Cortex of kidney (tissue), 1 donor: ENCODE data around the gene ITPR1.

ENCODE experiments used
- DNase-seq: peaks from one replicate; lab custom pipeline; 2025; lab: John Stamatoyannopoulos, UW

ITPR1 gene

DNA sequence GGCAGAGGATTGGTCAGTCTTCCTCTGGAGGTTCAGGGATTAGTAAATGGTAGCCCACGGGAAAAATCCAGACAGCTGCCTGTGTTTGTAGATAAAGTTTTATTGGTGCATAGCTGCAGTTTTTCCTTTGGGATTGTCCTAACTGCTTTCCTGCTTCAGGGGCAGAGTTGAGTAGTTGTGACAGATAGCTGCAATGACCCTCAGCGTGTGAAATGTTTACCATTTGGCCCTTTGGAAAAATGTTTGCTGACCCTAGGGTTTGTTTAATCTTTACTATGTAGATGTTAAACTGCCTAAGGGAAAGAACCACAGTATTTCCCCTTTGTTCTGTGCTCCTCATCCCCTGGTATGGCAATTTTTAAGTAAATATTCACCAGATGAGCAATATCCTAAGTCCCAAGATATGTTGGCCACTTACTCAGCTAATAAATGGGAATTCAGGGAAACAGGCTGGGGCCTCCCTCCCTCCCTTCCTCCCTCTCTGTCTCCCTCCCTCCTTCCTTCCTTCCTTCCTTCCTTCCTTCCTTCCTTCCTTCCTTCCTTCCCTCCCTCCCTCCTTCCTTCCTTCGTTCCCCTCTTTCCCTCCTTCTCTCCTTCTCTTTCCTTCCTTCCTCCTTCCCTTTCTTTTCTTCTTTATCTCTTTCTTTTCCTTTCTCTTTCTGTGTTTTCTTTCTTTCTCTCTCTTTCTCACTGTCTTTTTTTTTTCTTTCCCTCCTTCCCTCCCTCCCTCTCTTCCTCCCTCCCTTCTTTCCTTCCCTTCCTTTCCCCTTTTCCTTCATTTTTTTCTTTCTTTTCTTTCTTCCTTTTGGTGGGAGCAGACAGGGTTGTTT is 251.5 kb downstream of the ITPR1 start:
- DNase-seq, result no peak

DNA sequence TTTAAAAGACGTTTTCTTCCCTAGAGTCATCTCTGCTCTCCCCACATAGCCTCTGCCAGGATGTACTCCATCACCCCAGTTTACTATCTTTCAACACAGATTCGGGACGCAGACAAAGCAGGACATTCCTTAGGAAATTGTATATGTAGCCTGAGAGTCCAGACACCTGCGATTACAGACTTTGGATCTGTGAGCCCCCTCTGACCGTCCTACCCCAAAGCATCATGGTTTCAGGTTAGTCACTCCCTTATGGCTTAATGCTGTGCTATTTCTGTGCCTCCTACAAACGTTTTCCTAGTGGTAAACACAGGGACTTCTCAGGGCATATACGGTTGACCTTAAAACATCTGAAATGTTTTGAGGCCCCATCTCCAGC is 252.1 kb downstream of the ITPR1 start:
- DNase-seq, result no peak

DNA sequence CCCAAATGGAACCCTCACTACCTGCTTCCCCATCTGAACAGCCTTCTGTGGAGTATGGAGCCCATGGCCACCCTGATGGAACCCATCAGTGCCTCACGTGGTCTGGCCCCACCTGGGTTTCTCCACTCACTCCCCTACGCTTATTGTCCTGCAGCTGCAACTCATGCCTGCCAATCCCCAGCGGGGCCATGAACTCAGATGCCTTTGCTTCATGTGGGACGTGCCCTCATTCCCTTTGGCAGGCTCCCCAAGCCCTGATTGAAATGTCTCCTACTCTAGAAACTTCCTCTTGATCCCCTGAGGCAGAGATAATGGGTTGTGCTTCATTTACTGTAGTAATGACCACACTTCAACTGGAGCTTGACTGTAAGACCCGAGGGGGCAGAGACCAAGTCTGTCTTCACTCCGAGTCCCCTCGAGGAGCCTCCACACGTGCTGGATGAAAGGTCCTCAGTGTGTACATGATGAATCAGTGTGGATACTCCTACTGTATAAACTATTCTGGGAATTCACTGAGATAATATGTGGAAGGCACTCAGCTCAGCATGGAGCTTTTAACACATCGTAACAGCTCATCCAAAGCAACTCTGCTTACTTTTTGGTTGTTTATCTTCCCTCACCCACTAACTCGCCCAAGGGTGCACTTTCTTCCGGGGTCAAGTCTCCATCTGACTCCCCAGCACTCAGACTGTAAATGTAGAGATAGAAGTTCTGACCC is 253.3 kb downstream of the ITPR1 start:
- no peak for DNase-seq

DNA sequence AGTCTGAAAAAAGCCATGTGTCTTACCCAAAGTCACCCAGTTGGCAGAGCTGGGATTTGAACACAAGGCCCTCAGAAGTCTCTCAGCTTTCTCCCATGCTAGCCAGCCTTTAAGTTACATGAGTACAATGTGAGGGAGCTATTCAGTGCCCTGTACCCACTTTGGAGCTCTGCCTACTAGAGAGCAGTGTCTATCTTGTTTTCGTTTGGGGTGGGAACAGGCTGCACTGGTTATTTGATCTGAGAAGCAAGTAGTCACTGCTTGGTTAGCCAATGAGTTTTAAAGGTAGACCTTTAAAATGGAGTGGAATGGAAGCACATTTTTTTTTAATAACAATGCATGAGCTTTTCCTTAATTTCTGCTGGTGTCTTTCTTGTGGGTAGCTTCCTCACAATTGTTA is 255.0 kb downstream of the ITPR1 start:
- DNase-seq, result no peak

DNA sequence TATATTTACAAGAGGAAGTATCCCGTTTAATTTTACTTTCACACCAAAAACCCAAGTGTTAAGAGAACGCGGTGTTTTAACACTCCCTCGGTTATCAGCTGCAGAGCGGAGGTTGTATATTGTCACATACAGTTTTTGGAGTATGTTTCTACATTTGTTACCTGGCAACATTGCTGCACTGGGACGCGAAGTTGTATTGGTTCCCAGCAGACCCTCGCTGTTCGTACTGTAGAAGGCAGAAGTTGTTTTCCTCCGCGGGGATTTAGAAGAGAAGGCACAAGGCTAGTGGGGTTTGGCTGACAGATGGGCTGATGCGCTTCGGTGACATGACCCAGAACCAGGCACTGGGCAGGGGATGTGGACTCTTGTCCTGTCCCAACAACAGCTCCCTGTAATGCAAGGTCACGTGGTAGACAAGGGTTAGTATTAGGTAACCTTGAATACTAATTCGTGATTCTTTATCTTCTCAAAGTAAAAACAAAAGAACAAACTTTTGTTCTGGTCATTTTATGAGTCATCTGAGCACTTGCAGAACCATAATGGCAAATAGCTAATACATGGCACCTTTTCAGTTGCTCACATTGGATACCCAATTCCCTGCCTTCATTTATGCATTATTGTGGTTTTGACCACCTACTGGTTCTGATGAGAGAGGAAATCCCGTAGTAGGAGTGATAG is 255.7 kb downstream of the ITPR1 start:
- DNase-seq, result no peak

DNA sequence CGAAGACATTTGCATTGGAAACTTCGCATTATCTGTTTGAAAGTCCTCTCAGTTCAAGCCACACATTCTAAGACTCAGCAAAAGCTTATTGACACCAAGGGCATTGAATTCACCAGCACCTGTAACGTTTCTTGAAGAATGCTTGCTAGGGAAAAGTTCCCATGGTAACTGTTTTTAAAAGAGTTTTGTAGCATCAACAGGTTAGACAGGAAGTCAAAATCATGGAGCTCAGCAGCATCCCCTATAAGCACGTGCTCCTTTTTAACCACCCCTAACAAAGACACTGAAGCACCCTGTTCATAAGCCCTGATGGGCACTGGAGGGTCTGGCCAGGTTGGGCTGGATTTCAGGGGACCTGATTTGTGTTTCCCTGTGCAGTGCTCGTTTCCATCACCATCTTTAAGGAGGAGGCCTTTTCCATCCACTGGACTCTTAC is 256.4 kb downstream of the ITPR1 start:
- DNase-seq, result no peak

DNA sequence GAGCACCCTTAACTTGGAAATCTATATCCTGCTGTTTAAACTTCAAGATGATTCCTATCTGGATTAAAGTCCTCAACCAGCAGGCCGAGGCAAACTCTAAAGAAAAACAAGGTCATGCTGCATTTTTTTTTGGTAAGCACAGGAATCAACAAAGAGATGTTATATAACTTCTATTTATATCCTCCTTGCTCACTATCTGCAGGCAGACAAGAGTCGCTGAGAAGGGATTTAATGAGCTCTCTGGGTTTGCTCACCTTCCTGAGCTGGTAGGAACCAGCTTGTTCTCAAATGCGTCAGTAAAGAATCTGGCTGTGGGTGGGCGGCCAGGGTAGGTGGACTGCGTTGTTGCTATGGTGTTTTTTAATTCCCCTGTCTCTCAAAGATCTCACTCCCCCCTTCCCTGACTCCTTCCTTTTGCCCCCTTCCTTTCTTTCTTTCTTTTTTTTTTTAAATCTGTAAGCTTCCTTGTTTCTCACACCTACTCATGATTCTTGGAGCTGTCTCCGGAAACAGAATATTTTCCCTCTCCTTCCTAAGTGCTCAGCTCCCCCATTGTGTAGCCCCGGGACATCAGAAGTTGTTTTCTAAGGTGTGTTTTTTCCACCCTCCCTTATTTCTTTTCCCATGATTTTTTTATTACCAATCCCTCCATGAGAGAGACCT is 257.3 kb downstream of the ITPR1 start:
- no peak for DNase-seq

DNA sequence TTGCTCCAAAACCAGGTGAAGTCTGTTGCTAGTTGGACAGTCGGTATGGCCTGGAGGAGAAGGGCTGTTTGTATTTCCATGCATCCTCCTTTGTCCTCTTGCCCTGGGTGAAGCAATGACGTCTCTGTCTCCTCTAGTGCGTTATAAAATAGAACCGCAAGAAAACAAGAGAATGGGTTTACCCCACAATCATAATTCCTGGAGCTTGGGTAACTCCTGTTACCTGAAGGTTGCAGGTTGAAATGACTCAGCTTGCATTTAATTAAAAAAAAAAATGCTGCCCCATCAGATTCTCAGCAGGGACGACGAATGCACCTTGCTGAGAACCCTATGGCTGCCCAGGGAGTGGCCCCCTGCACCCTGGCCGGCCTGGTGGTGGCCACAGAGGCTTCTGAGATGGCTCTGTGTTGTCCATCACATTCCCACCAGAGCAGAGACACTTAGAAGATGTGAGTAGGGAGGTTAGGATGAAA is 257.9 kb downstream of the ITPR1 start:
- no peak for DNase-seq

DNA sequence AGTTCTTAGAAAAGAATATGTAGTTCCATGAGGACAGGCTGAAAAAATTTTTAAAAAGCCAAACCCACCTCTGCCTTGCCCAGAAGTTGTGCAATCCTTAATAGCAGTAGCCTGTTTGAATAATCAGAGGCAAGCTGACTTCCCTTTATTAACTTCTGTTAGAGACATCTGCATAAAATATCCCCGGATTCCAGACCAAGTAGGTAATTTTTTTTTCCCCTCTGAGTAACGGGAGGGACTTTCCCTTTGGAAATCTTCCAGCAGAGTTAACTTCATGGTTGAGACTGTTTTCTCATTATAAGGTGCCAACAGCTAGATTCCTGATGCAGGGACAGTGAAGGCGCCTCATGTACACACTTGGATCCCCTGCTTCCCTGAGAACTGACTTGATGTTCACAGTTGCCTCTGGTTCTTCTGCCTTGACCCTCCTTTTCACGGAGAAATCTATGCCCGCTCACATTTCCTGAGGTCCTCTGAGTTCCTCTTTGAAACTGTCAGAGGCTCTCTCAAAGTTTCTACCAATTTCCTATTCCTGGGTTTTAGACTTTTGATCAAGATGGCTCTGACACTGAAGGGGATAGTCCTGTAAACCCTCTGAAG is 258.5 kb downstream of the ITPR1 start:
- DNase-seq, result no peak

DNA sequence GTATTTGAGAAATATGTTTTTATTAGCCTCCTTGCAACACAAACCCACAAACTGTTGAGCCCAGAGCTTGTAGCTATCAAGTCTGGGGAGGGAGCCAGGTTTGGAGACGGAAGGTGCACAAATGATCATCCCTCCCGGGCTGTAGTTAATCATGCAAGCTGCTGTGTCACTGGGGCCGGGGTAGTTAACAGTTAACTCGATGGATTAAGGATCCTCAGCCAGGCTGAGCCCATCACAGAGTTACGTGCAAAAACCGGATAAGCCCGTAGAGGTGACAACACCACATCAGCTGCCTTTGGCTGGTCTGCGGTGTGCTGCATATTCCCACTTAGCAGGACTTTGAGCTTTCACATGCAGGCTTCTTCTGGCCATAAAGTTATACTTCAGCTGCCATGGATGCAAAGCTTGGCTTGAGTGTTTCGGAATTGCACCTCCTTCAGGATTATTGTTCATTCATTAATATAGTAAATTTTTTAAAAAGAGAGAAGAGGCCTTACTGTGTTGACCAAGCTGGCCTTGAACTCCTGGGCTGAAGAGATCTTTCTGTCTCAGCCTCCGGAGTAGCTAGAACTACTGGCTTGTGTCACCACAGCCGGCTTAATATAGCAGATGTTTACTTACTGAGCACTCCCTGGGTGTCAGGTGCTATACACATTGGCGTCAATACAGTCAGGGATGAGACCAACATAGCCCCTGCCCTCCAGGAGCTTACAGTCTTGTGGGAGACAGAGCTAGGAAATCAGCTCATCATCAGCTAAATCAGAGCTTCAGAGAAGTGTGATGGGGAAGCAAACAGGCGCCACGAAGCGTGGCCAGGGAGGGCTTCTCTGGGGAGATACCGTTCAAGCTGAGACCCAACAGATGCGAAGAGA is 259.3 kb downstream of the ITPR1 start:
- no peak for DNase-seq

DNA sequence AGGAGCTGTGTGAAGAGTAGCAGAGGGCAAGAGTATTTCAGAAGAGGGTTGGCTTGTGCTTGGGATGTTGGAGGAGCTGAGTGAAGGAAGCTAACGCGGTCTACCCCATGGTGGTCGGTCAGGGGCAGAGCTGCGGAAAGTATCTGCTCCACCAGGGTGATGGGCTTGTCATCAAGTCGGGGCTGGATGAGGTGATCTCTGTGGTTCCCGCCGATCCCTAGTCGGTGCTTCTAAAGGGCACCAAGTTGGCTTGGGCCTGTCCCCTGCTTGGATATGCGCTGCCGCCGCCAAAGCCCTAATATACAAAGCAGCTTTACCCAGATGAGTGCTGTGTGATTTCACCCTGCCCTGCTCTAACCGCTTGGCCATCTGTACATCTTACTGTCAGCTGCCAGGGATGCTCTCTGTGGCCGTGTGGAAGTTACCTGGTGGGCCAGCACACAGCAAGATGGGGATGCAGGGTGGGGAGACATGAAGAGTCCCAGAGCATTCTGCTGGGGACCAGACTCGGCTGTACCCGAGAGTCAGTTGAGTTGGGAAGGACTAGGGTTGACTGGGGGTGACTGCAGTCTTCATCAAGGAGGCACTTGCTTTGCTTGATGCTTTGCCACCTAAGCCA is 260.0 kb downstream of the ITPR1 start:
- DNase-seq, result no peak

DNA sequence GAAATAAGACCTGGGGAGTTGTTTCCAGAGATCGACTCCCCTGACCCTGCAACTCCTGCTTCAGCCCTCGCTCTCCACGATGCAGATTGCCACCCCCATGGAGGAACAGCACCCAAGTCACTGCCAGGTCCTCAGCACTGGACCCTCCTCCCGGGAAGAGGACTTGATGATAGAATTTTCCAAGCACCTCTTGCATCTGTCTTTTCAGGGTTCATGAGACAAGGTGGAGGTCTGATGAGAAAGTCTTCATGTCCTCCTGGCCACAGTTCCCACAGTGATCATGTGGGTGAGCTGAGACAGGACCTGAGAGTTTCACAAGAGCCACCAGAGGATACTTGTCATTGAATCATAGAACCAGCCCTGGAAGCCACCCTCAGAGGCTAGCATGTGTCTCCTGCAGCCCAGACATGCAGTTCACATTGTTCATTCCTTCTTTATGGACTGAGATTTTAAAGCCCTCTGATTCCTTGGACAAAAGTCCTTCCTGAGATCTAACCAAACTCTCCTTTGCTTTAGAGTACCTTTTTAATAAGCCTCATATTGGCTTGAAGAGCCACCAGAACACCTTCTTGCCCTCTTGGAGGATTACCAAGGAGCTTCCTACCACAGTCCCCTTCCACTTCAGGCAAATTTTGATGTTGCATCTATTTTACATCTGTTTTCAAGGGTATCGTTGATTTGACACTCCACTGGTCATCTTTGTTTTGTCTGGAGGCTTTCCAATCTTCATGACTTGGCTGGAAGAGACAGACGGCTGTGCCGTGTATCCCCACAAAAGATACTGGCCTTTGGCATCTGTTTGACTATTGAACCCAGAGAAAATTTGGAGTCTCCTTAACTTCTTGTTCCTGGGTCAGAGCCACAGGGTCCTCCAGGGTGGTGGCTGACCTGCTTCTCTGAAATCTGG is 261.3 kb downstream of the ITPR1 start:
- no peak for DNase-seq

DNA sequence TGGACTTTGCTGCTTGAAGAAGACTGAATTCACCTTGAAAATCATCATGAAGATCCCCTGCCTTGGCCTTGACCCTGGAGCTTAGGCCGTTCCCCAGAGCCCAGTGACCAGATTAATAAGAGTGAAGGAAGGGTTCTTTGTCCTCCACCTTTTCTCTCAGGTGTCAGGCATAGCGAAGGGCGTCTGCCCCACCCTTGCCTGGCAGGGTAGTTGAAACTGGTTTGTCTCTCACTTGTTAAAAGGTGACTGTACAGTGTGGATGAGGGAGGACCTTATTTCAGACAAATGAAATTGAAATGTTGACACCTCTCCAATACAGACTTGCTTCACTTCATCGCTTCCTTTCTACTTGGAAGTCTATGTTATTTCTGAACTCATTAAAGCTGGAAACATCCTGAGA is 262.4 kb downstream of the ITPR1 start:
- DNase-seq, result no peak

DNA sequence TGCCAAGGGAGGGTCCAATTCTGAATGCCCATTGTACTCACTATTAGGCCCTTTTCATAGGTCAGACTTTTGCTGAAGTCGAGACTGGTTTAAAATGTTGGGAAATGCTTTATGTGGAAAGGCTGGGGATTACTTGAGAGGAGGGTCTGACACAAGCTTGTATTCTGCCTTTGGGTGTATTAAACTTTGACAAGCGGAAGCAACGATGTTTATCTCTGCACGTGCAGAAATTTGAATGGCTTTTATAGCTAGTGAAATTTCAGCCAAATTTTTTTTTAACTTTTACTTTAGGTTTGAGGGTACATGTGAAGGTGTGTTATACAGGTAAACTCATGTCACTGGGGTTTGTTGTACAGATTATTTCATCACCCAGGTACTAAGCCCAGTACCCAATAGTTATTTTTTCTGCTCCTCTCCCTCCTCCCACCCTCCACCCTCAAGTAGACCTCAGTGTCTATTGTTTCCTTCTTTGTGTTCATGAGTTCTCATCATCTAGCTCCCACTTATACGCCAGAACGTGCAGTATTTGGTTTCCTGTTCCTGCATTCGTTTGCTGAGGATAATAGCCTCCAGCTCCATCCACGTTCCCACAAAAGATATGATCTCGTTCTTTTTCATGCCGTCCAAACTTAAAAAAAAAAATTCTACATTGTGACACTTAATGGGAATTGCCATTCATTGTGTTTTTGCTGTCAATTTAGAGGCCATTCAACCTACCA is 263.1 kb downstream of the ITPR1 start:
- no peak for DNase-seq

DNA sequence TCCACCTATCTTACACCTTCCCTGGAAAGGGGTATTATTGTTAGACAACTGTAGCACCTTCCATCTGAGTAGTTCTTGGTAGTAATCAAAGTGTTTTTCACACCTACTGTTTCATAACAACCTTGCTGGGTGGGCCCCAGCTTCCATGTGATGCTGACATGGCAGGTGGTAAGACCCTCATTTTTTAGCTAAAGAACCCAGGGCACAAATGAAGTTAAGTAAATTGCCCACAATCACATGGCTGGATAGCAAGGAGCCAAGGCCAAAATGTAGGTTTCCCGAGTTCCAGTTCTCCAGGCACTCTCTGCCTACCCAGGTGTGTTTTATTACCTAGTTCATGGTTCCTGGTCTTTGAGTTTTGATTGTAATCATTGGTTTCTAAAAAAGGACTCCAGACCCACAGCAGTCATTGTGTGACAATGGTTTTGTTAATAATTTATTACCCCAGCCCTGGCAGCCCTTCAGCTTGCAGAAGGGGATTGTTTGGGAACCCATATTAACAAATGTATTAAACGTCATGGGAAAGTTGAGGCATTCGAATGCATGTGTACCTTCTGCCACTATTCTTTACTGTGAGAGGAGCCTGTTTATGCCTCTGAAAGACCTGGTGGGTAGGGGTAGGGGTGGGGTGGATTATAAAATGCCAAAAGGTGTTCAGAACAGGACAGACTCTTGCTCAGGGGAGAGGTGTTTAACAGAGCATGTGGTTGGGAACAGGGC is 263.9 kb downstream of the ITPR1 start:
- no peak for DNase-seq

DNA sequence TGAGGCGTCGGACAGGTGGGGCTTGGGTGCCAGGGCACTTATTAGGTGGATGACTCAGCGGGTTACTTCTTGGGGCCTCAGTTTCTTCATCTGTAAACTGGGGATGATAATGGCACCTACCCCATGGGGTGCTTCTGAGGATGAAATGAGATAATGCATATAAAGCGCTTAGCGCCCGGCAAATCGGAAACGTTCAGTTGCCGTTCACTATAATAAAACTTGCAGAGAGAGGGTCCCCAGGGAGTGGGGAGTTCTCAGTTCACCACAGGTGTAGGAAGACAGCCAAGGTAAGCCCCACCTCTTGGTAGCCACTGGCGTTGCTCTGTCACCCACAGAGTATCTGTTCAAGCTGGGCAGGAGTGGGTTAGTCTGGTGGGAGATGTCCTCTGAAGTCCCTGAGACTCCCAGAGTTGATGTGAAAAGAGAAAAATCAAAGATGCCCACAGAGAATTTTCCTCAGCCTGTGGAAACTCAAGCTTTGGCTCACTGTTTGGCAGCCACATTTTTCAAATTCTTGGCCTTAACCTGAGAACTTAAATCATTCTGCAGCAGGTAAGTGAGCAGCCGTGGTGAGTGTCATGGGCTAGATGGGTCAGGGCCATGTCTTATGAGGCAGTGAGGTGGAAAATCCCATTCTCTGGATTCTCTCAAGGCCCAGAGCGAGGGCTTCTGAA is 264.6 kb downstream of the ITPR1 start:
- DNase-seq, result no peak

DNA sequence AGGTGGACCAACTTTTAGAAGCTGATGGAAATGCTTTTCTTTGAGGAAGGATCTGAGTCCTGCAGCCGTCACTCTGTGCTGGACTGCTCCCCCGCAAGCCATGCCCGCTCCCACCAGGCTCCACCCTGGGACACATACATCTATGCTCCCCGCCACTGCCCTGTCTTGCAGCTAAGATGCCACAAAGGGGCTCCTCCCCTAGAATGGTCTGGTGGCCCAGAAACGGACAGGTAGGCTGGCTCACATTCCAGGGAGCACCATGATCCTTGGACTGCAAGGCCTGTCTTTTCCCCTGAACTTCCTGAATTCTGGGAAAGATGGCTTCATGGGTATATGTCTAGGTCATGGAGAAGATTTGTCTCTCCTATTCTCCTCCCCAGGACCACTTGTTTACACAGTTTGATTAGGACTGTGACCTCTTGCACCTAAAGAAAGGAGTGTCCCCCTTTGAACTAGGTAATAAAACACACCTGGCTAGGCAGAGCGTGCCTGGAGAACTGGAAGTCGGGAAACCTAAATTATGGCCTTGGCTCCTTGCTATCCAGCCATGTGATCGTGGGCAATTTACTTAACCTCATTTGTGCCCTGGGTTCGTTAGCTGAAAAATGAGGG is 265.2 kb downstream of the ITPR1 start:
- no peak for DNase-seq
